HepG2 (cell line): ENCODE results near the gene PLD1. TPM values are rescaled to one million over a fixed set of nuclear protein-coding genes. Genes with fewer than 3 reads are reported as not detected.

ENCODE experiments used
- ATAC-seq: fragments of 200-7000 bp; cut with Tn5 transposase; 3 replicates; pipeline ENCODE4 v1.9.1; 2020; ENCODE audit warnings: mild to moderate bottlenecking, moderate library complexity
- BruUV-seq: library from RNA; stranded (reverse); fragments of 400-500 nt; replicated peaks from 2 replicates; lab custom pipeline; 2021; lab: Mats Ljungman, UMichigan
- CTCF ChIA-PET: fragments of 300-600 bp; formaldehyde crosslinking; extraction: SDS; loops from one replicate; lab custom pipeline; 2021; ENCODE audit warnings: low total read pairs, inconsistent platforms, low intra/inter-chr PET ratio; lab: Yijun Ruan, JAX
- POLR2A ChIA-PET: fragments of 350-600 bp; sonication (Branson Sonifier 250); formaldehyde crosslinking; loops from one replicate; lab custom pipeline; 2020; ENCODE audit warnings: antibody characterized with exemption, inconsistent platforms; lab: Yijun Ruan, JAX
- DNase-seq: peaks from one replicate; pipeline ENCODE4 v3.0.0-alpha.2; 2015; ENCODE audit warnings: low spot score
- FAIRE-seq: peaks from 3 replicates; lab custom pipeline; 2011; peaks lifted over from hg19 to GRCh38; lab: Jason Lieb, UNC
- H2AFZ ChIP-seq: one replicate; pipeline ENCODE4 v1.6.1; 2011; ENCODE audit warnings: low read length, inconsistent platforms
- H3K27ac ChIP-seq: fragments of 300-600 bp; 3 replicates; pipeline ENCODE4 v1.8.0; 2011; ENCODE audit warnings: mixed run types, mild to moderate bottlenecking, mixed read lengths, low read length, inconsistent platforms; ENCODE audit not compliant: insufficient read depth; ENCODE audit errors: extremely low read length
- H3K27me3 ChIP-seq, 2 experiments: fragments of 200-600 bp in 1 of 2; 2 replicates in 1 of 2; 3 replicates in 1 of 2; pipeline versions ENCODE4 v1.6.0 to v1.8.0; 2011; ENCODE audit warnings: low read length in 2 of 2, mild to moderate bottlenecking in 2 of 2, moderate library complexity in 2 of 2, inconsistent platforms in 1 of 2; ENCODE audit not compliant: insufficient read depth in 2 of 2, control insufficient read depth in 1 of 2
- H3K36me3 ChIP-seq, 2 experiments: fragments of 200-600 bp in 1 of 2; replicated peaks in 1 of 2; 2 replicates in 1 of 2; 3 replicates in 1 of 2; pipeline versions ENCODE4 v1.5.1 to v1.8.0; 2011; ENCODE audit warnings: low read length in 2 of 2, inconsistent platforms in 1 of 2; ENCODE audit not compliant: insufficient read depth in 2 of 2, control insufficient read depth in 1 of 2
- H3K4me1 ChIP-seq: 2 replicates; pipeline ENCODE4 v1.5.1; 2012; ENCODE audit warnings: low read length, inconsistent platforms; ENCODE audit not compliant: insufficient read depth
- H3K4me2 ChIP-seq: 2 replicates; pipeline ENCODE4 v1.6.0; 2011; ENCODE audit warnings: low read depth, low read length, inconsistent platforms
- H3K4me3 ChIP-seq, 3 experiments: fragments of 200-600 bp in 1 of 3; sonication (generic), shearing (Covaris generic) in 1 of 3; replicated peaks in 1 of 3; 2 replicates each; pipeline ENCODE4 v1.5.1; 2011 to 2016; ENCODE audit warnings: low read length in 3 of 3, inconsistent platforms in 2 of 3, low read depth in 2 of 3, mild to moderate bottlenecking in 2 of 3, control low read depth in 1 of 3, mixed read lengths in 1 of 3; ENCODE audit not compliant: insufficient read depth in 1 of 3
- H3K79me2 ChIP-seq: one replicate; pipeline ENCODE4 v1.6.1; 2011; ENCODE audit warnings: low read length, inconsistent platforms; ENCODE audit not compliant: insufficient read depth
- H3K9ac ChIP-seq: 2 replicates; pipeline ENCODE4 v1.6.0; 2011; ENCODE audit warnings: mild to moderate bottlenecking, low read depth, low read length, inconsistent platforms; ENCODE audit not compliant: insufficient read depth
- H3K9me3 ChIP-seq: 2 replicates; pipeline ENCODE4 v1.5.1; 2012; ENCODE audit warnings: mild to moderate bottlenecking, low read length
- H4K20me1 ChIP-seq: 2 replicates; pipeline ENCODE4 v1.6.0; 2011; ENCODE audit warnings: inconsistent platforms, mild to moderate bottlenecking, low read length, moderate library complexity; ENCODE audit not compliant: insufficient read depth
- POGZ ChIP-seq: sonication (generic); formaldehyde crosslinking; IDR thresholded peaks from 2 replicates; pipeline ENCODE4 v1.4.0; 2020; ENCODE audit warnings: mild to moderate bottlenecking, missing genetic modification reagents
- TMF1 ChIP-seq: sonication (generic); formaldehyde crosslinking; IDR thresholded peaks from 2 replicates; pipeline ENCODE4 v1.8.1; 2022; ENCODE audit warnings: low read depth, missing genetic modification reagents
- ZFP1 ChIP-seq: IDR thresholded peaks from 2 replicates; pipeline ENCODE4 v1.6.1; 2016
- ZNF10 ChIP-seq: sonication (generic); formaldehyde crosslinking; IDR thresholded peaks from 2 replicates; pipeline ENCODE4 v1.4.0; 2020; ENCODE audit warnings: mild to moderate bottlenecking, low read depth, missing genetic modification reagents, borderline replicate concordance
- ZNF205 ChIP-seq: IDR thresholded peaks from 2 replicates; pipeline ENCODE4 v1.6.1; 2018; ENCODE audit warnings: missing biosample characterization, missing genetic modification reagents
- ZNF234 ChIP-seq: sonication (generic); formaldehyde crosslinking; conservative IDR thresholded peaks from 2 replicates; pipeline ENCODE4 v1.5.1; 2020; ENCODE audit warnings: mild to moderate bottlenecking, missing genetic modification reagents
- ZNF496 ChIP-seq: sonication (generic); formaldehyde crosslinking; IDR thresholded peaks from 2 replicates; pipeline ENCODE4 v1.8.1; 2023; ENCODE audit warnings: mild to moderate bottlenecking, moderate library complexity, missing genetic modification reagents; ENCODE audit not compliant: insufficient replicate concordance
- ZNF567 ChIP-seq: sonication (generic); formaldehyde crosslinking; IDR thresholded peaks from 2 replicates; pipeline ENCODE4 v1.8.1; 2023; ENCODE audit warnings: mild to moderate bottlenecking, missing genetic modification reagents, borderline replicate concordance
- WGBS: methylation state at CpG from one replicate; pipeline ENCODE4 v1.1.6; 2017; ENCODE audit warnings: low lambda C conversion rate; 5-methylcytosine and 5-hydroxymethylcytosine counted together
- in situ Hi-C: cut with HindIII; loops from 2 replicates; pipeline ENCODE4 v1.10.0; 2017; ENCODE audit warnings: low pct_unique_long_range_greater_than_20kb; ENCODE audit not compliant: extremely low pct_ligation_motif_present
- intact Hi-C: fragments of 100-400 bp; cut with micrococcal nuclease; formaldehyde crosslinking; loops from one replicate; pipeline ENCODE4 v1.10.0; 2022; ENCODE audit not compliant: unreplicated experiment
- polyA plus RNA-seq, 8 experiments: library from polyadenylated mRNA; depleted of rRNA in 3 of 8; stranded (reverse) in 7 of 8; unstranded in 1 of 8; fragments of >200 nt; fragmentation: Illumina TruSeq in 4 of 8; extraction: Trizol in 4 of 8; gene quantifications; 2 replicates each; pipeline versions ENCODE4 v1.2.1 to v1.2.3, GENCODE V29; 2011 to 2016; ENCODE audit warnings: low read depth in 4 of 8, missing spikeins in 1 of 8, mixed read lengths in 1 of 8; ENCODE audit not compliant: insufficient read depth in 1 of 8
- total RNA-seq, 5 experiments: library from RNA; depleted of rRNA; stranded (reverse); fragments of >200 nt; fragmentation: Illumina TruSeq; extraction: Trizol; gene quantifications; 2 replicates each; pipeline ENCODE4 v1.2.3, GENCODE V29; 2016; ENCODE audit warnings: low read depth in 1 of 5
- TF ChIP-seq, protein P1 (sequence below): sonication (generic); formaldehyde crosslinking; IDR thresholded peaks from 2 replicates; pipeline ENCODE4 v1.4.0; 2020; ENCODE audit warnings: missing genetic modification reagents
- TF ChIP-seq, protein P2 (sequence below): sonication (generic); formaldehyde crosslinking; IDR thresholded peaks from 2 replicates; pipeline ENCODE4 v1.5.0; 2020; ENCODE audit warnings: mild to moderate bottlenecking, missing genetic modification reagents
- TF ChIP-seq, protein P3 (sequence below): sonication (generic); formaldehyde crosslinking; IDR thresholded peaks from 2 replicates; pipeline ENCODE4 v1.4.0; 2020; ENCODE audit warnings: low read depth, mild to moderate bottlenecking, missing genetic modification reagents
- TF ChIP-seq, protein P4 (sequence below): sonication (generic); formaldehyde crosslinking; IDR thresholded peaks from 2 replicates; pipeline ENCODE4 v1.4.0; 2020; ENCODE audit warnings: missing genetic modification reagents
- TF ChIP-seq, protein P5 (sequence below): sonication (generic); formaldehyde crosslinking; IDR thresholded peaks from 2 replicates; pipeline ENCODE4 v1.8.1; 2022; ENCODE audit warnings: mild to moderate bottlenecking, missing genetic modification reagents

PLD1 gene
- total and polyA plus RNA-seq, 2 of the 13 experiments (the other 11 are each of a cell fraction or from before 2014, with no cell fraction given): 27.1 to 59.4 TPM

DNA sequence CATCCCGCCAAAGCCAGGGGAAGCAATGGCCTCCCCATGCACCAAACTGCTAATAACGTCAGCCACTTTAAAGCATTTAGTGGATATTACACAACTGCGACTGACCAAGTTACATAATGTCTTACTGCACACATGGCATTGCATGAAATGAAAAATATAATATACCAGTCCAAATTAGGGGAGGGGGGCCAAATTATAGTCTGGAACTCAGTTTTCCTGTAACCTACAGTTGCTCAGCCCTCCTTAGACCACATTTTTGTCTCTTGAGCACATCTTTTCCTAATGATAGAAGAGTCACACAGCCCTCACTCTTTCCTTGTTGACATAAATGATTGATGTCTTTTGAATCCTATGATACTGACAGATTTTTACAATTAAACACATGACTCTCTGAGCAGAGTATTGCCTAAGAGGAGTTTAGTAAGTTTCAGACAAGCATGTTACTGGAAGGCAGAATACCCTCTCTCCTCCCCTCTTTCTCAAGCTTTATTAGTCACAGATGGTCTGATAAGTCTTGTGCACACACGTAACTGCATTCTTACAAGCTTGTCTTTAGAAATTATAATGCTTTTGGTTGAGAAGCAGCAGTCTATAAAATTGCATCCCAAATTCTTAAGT is 1.1 kb upstream of the PLD1 start (continued):
- TF ChIP-seq ZNF205 (CRISPR knock-in tag): no peak
- TF ChIP-seq, protein P1, sequence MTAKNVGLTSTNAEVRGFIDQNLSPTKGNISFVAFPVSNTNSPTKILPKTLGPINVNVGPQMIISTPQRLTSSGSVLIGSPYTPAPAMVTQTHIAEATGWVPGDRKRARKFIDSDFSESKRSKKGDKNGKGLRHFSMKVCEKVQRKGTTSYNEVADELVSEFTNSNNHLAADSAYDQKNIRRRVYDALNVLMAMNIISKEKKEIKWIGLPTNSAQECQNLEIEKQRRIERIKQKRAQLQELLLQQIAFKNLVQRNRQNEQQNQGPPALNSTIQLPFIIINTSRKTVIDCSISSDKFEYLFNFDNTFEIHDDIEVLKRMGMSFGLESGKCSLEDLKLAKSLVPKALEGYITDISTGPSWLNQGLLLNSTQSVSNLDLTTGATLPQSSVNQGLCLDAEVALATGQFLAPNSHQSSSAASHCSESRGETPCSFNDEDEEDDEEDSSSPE: no peak
- TF ChIP-seq, protein P2, sequence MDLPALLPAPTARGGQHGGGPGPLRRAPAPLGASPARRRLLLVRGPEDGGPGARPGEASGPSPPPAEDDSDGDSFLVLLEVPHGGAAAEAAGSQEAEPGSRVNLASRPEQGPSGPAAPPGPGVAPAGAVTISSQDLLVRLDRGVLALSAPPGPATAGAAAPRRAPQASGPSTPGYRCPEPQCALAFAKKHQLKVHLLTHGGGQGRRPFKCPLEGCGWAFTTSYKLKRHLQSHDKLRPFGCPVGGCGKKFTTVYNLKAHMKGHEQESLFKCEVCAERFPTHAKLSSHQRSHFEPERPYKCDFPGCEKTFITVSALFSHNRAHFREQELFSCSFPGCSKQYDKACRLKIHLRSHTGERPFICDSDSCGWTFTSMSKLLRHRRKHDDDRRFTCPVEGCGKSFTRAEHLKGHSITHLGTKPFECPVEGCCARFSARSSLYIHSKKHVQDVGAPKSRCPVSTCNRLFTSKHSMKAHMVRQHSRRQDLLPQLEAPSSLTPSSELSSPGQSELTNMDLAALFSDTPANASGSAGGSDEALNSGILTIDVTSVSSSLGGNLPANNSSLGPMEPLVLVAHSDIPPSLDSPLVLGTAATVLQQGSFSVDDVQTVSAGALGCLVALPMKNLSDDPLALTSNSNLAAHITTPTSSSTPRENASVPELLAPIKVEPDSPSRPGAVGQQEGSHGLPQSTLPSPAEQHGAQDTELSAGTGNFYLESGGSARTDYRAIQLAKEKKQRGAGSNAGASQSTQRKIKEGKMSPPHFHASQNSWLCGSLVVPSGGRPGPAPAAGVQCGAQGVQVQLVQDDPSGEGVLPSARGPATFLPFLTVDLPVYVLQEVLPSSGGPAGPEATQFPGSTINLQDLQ (CRISPR knock-in tag): no peak

DNA sequence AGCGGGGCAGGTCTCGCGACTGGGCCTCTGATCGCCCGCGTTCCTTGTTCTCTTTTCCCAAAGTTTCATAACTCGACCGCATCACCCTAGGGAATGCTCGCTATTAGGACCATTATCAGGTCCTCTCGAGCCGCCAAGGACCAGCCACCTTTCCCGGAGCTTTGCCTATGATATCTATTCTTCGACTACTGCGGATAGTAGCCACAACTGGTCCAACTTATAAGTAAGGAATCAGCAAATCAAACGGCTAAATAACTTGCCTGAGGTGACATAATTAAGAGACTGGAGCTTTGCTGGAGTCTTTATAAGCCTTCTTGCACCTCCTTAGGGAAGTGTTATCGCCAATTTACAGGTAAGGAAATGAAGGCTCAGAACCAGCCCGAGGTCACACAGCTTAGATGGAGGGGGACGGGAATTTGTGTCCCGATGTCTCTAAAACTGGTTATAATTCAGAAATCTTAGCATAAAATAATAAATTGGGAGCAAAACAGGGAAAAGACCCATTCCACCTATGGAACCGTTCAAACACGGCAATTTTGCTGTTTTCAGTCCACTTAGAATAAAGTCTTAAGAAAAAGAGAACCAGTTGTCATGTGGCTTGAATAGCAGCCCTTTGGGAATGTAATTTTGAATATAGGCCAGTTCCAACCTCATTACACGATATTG is 479 bp upstream of the PLD1 start:
- Histone ChIP-seq H3K4me2 (peak overlapping the region; percentile 83), H3K9me3 (no peaks in the 10 kb centered on the region), H3K27me3 (no peaks in the 10 kb centered on the region; a peak in 1 of 5 replicates), H3K4me1 (peaks cover 55% of the 10 kb centered on the region), H2AFZ (no peak overlapping the region), H3K27ac (peak overlapping the region; percentile 96), H3K9ac (peak overlapping the region; percentile 90), H3K4me3 (peak overlapping the region; percentile 73 to 91 (median 85)), H3K36me3 (no peaks in the 10 kb centered on the region), H3K79me2 (peaks cover 51% of the 10 kb centered on the region), H4K20me1 (no peaks in the 10 kb centered on the region)
- TSS peak; percentile 95 for BruUV-seq
- ChIA-PET CTCF (no interaction called here), POLR2A (interaction anchor here (1.0 to 6.5 kb wide), 16 partner anchors 9 to 393 kb away, joined by 3 to 91 read pairs (median 8); partner anchors contain the start of genes FNDC3B and TMEM212)
- no peak for DNase-seq
- no peak for ATAC-seq
- 10% methylated on average over 9 of the region's 22 CpGs for WGBS
- no peak for FAIRE-seq
- in situ Hi-C loops: no loop called here
- intact Hi-C loops: loop anchor here (2.0 kb wide), 1 partner anchor 14 kb away; no protein-coding TSS in a partner anchor
- TF ChIP-seq, protein P3, sequence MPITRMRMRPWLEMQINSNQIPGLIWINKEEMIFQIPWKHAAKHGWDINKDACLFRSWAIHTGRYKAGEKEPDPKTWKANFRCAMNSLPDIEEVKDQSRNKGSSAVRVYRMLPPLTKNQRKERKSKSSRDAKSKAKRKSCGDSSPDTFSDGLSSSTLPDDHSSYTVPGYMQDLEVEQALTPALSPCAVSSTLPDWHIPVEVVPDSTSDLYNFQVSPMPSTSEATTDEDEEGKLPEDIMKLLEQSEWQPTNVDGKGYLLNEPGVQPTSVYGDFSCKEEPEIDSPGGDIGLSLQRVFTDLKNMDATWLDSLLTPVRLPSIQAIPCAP (CRISPR knock-in tag): no peak
- TF ChIP-seq, protein P4, sequence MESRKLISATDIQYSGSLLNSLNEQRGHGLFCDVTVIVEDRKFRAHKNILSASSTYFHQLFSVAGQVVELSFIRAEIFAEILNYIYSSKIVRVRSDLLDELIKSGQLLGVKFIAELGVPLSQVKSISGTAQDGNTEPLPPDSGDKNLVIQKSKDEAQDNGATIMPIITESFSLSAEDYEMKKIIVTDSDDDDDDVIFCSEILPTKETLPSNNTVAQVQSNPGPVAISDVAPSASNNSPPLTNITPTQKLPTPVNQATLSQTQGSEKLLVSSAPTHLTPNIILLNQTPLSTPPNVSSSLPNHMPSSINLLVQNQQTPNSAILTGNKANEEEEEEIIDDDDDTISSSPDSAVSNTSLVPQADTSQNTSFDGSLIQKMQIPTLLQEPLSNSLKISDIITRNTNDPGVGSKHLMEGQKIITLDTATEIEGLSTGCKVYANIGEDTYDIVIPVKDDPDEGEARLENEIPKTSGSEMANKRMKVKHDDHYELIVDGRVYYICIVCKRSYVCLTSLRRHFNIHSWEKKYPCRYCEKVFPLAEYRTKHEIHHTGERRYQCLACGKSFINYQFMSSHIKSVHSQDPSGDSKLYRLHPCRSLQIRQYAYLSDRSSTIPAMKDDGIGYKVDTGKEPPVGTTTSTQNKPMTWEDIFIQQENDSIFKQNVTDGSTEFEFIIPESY: no peak
- TF ChIP-seq POGZ (CRISPR knock-in tag) (no peak), ZNF496 (CRISPR knock-in tag) (no peak), ZNF567 (CRISPR knock-in tag) (no peak), ZNF234 (CRISPR knock-in tag) (0 out of 2 replicates have a peak, but pooled peaks have one; percentile 7), ZFP1 (0 out of 2 replicates have a peak, but pooled peaks have one; percentile 38), TMF1 (CRISPR knock-in tag) (peak; percentile 45; the same call in 1 of the 2 replicates), ZNF10 (CRISPR knock-in tag) (no peak)
- TF ChIP-seq, protein P5, sequence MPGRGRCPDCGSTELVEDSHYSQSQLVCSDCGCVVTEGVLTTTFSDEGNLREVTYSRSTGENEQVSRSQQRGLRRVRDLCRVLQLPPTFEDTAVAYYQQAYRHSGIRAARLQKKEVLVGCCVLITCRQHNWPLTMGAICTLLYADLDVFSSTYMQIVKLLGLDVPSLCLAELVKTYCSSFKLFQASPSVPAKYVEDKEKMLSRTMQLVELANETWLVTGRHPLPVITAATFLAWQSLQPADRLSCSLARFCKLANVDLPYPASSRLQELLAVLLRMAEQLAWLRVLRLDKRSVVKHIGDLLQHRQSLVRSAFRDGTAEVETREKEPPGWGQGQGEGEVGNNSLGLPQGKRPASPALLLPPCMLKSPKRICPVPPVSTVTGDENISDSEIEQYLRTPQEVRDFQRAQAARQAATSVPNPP (CRISPR knock-in tag): no peak
